IMR-90 (cell line): ENCODE data around the gene FHAD1. TPM values are rescaled to one million over a fixed set of nuclear protein-coding genes. Genes with fewer than 3 reads are reported as not detected.

ENCODE experiments used
- ATAC-seq: fragments of 200-7000 bp; cut with Tn5 transposase; 2 replicates; pipeline ENCODE4 v1.9.1; 2020; ENCODE audit warnings: low read depth, mild to moderate bottlenecking, moderate library complexity
- BruUV-seq: library from RNA; stranded (reverse); fragments of 400-500 nt; replicated peaks from 2 replicates; lab custom pipeline; 2021; lab: Mats Ljungman, UMichigan
- CTCF ChIA-PET: fragments of 300-600 bp; formaldehyde crosslinking; extraction: SDS; loops from one replicate; lab custom pipeline; 2021; ENCODE audit warnings: antibody characterized with exemption; lab: Yijun Ruan, JAX
- POLR2A ChIA-PET: fragments of 300-600 bp; sonication (Branson Sonifier 250); formaldehyde crosslinking; loops from one replicate; lab custom pipeline; 2022; ENCODE audit warnings: antibody characterized with exemption; ENCODE audit not compliant: unreplicated experiment; lab: Charles Lee
- DNase-seq: peaks from one replicate; pipeline ENCODE4 v3.0.0; 2013
- H2AFZ ChIP-seq: replicated peaks from 2 replicates; pipeline ENCODE3; 2013; ENCODE audit warnings: low read length, mild to moderate bottlenecking; ENCODE audit not compliant: poor library complexity
- H2AK5ac ChIP-seq: 2 replicates; pipeline ENCODE4 v1.6.1; 2013; ENCODE audit warnings: low read depth, low read length, inconsistent platforms
- H2AK9ac ChIP-seq: replicated peaks from 2 replicates; pipeline ENCODE3; 2013; ENCODE audit warnings: mild to moderate bottlenecking, low read depth, low read length, moderate library complexity; ENCODE audit not compliant: poor library complexity
- H2BK120ac ChIP-seq: 2 replicates; pipeline ENCODE4 v1.6.1; 2013; ENCODE audit warnings: low read depth, low read length, inconsistent platforms
- H2BK15ac ChIP-seq: 3 replicates; pipeline ENCODE4 v1.6.1; 2013; ENCODE audit warnings: low read depth, low read length, inconsistent platforms
- H2BK20ac ChIP-seq: 2 replicates; pipeline ENCODE4 v1.6.1; 2013; ENCODE audit warnings: low read depth, mild to moderate bottlenecking, inconsistent platforms, low read length, moderate library complexity
- H2BK5ac ChIP-seq: 2 replicates; pipeline ENCODE4 v1.6.1; 2013; ENCODE audit warnings: mild to moderate bottlenecking, low read depth, low read length, inconsistent platforms; ENCODE audit not compliant: poor library complexity, severe bottlenecking
- H3K14ac ChIP-seq: replicated peaks from 2 replicates; pipeline ENCODE4 v1.6.1; 2013; ENCODE audit warnings: low read depth, low read length, inconsistent platforms
- H3K18ac ChIP-seq: 2 replicates; pipeline ENCODE4 v1.6.1; 2013; ENCODE audit warnings: low read depth, low read length, control low read depth
- H3K23ac ChIP-seq: 2 replicates; pipeline ENCODE4 v1.6.1; 2013; ENCODE audit warnings: low read depth, low read length, inconsistent platforms
- H3K27ac ChIP-seq: 2 replicates; pipeline ENCODE4 v1.5.1; 2013; ENCODE audit warnings: mild to moderate bottlenecking, control low read depth, low read length; ENCODE audit not compliant: insufficient read depth
- H3K27me3 ChIP-seq: 2 replicates; pipeline ENCODE4 v1.6.1; 2013; ENCODE audit warnings: low read length; ENCODE audit not compliant: control insufficient read depth, insufficient read depth
- H3K36me3 ChIP-seq: 2 replicates; pipeline ENCODE4 v1.6.1; 2013; ENCODE audit warnings: low read length, mixed read lengths; ENCODE audit not compliant: control insufficient read depth, insufficient read depth
- H3K4ac ChIP-seq: 2 replicates; pipeline ENCODE4 v1.6.1; 2013; ENCODE audit warnings: low read depth, low read length, inconsistent platforms
- H3K4me1 ChIP-seq: 2 replicates; pipeline ENCODE4 v1.6.1; 2013; ENCODE audit warnings: low read length, mixed read lengths; ENCODE audit not compliant: control insufficient read depth, insufficient read depth
- H3K4me2 ChIP-seq: 2 replicates; pipeline ENCODE4 v1.6.1; 2013; ENCODE audit warnings: low read depth, mild to moderate bottlenecking, control low read depth, low read length, moderate library complexity
- H3K4me3 ChIP-seq: 2 replicates; pipeline ENCODE4 v1.5.1; 2013; ENCODE audit warnings: low read depth, mild to moderate bottlenecking, control low read depth, low read length, moderate library complexity; ENCODE audit not compliant: insufficient read depth
- H3K56ac ChIP-seq: 2 replicates; pipeline ENCODE4 v1.6.1; 2013; ENCODE audit warnings: low read length, inconsistent platforms; ENCODE audit not compliant: insufficient read depth; ENCODE audit errors: extremely low read depth
- H3K79me1 ChIP-seq, 2 experiments: 2 replicates each; pipeline ENCODE4 v1.6.1; 2013; ENCODE audit warnings: low read length in 2 of 2, inconsistent platforms in 1 of 2, low read depth in 1 of 2
- H3K9ac ChIP-seq: 2 replicates; pipeline ENCODE4 v1.6.1; 2013; ENCODE audit warnings: low read depth, low read length, control low read depth
- H3K9me1 ChIP-seq: 2 replicates; pipeline ENCODE4 v1.6.1; 2013; ENCODE audit warnings: low read length, inconsistent platforms; ENCODE audit not compliant: insufficient read depth
- H3K9me3 ChIP-seq: 2 replicates; pipeline ENCODE4 v1.6.1; 2013; ENCODE audit warnings: low read length; ENCODE audit not compliant: control insufficient read depth, insufficient read depth
- H4K20me1 ChIP-seq: 2 replicates; pipeline ENCODE4 v1.6.1; 2013; ENCODE audit warnings: low read length, inconsistent platforms; ENCODE audit not compliant: insufficient read depth
- H4K5ac ChIP-seq: 2 replicates; pipeline ENCODE4 v1.6.1; 2013; ENCODE audit warnings: mild to moderate bottlenecking, low read depth, low read length, control low read depth
- H4K8ac ChIP-seq, 2 experiments: 2 replicates each; pipeline ENCODE4 v1.6.1; 2013; ENCODE audit warnings: low read depth in 2 of 2, low read length in 2 of 2, control low read depth in 1 of 2, inconsistent platforms in 1 of 2
- H4K91ac ChIP-seq: 2 replicates; pipeline ENCODE4 v1.6.1; 2013; ENCODE audit warnings: low read depth, low read length, inconsistent platforms; ENCODE audit not compliant: insufficient read depth
- BHLHE40 ChIP-seq: fragments of 150-350 bp; IDR thresholded peaks from 2 replicates; pipeline ENCODE4 v1.6.1; 2016; ENCODE audit warnings: mild to moderate bottlenecking, low read depth, low read length
- CEBPB ChIP-seq: IDR thresholded peaks from 2 replicates; pipeline ENCODE4 v1.6.1; 2012; ENCODE audit warnings: low read depth, low read length, improper control_type of control experiment
- ELK1 ChIP-seq: fragments of 150-350 bp; IDR thresholded peaks from 2 replicates; pipeline ENCODE4 v1.6.1; 2016; ENCODE audit warnings: low read depth, mild to moderate bottlenecking, low read length, moderate library complexity, borderline replicate concordance
- MAFK ChIP-seq: IDR thresholded peaks from 2 replicates; pipeline ENCODE4 v1.6.1; 2012; ENCODE audit warnings: low read depth, low read length, improper control_type of control experiment
- MAZ ChIP-seq: IDR thresholded peaks from 2 replicates; pipeline ENCODE4 v1.6.1; 2012; ENCODE audit warnings: low read depth, mild to moderate bottlenecking, low read length, improper control_type of control experiment, moderate library complexity, borderline replicate concordance
- NFE2L2 ChIP-seq: fragments of 150-350 bp; IDR thresholded peaks from 2 replicates; pipeline ENCODE4 v1.6.1; 2016; ENCODE audit warnings: low read depth, mild to moderate bottlenecking, low read length
- POLR2A ChIP-seq: IDR thresholded peaks from 2 replicates; pipeline ENCODE4 v1.6.1; 2012; ENCODE audit warnings: mild to moderate bottlenecking, low read depth, low read length
- RAD21 ChIP-seq: IDR thresholded peaks from 2 replicates; pipeline ENCODE4 v1.6.1; 2012; ENCODE audit warnings: low read length, improper control_type of control experiment
- RCOR1 ChIP-seq: IDR thresholded peaks from 2 replicates; pipeline ENCODE4 v1.6.1; 2012; ENCODE audit warnings: mild to moderate bottlenecking, low read length, improper control_type of control experiment; ENCODE audit not compliant: insufficient replicate concordance
- RFX5 ChIP-seq: IDR thresholded peaks from 2 replicates; pipeline ENCODE4 v1.8.0; 2012; ENCODE audit warnings: low read depth, mild to moderate bottlenecking, low read length, moderate library complexity
- USF2 ChIP-seq: fragments of 150-350 bp; IDR thresholded peaks from 2 replicates; pipeline ENCODE4 v1.6.1; 2017; ENCODE audit warnings: mild to moderate bottlenecking, antibody characterized with exemption, low read length, low read depth
- WGBS, 2 experiments: methylation state at CpG; one replicate each; pipeline versions ENCODE4 v1.1.5 to v1.1.7; 2013; ENCODE audit warnings: missing lambda C conversion rate in 2 of 2; ENCODE audit not compliant: insufficient read length in 1 of 2; ENCODE audit errors: extremely low coverage in 2 of 2; 5-methylcytosine and 5-hydroxymethylcytosine counted together
- dilution Hi-C: fragments of 300-500 bp; cut with HindIII; formaldehyde crosslinking; loops from one replicate; pipeline ENCODE4 v1.14.3; 2018; ENCODE audit warnings: low sequenced_read_pairs; ENCODE audit not compliant: unreplicated experiment
- in situ Hi-C: fragments of 300-500 bp; cut with MboI; formaldehyde crosslinking; loops from 3 replicates; pipeline ENCODE4 v1.14.3; 2019; ENCODE audit warnings: low sequenced_read_pairs, inconsistent platforms, mixed read lengths
- intact Hi-C: fragments of 100-400 bp; cut with micrococcal nuclease; formaldehyde crosslinking; loops from 2 replicates; pipeline ENCODE4 v1.10.0; 2022
- polyA plus RNA-seq, 3 experiments: library from polyadenylated mRNA; depleted of rRNA; stranded (reverse); fragments of >200 nt; gene quantifications; 2 replicates each; pipeline ENCODE4 v1.2.3, GENCODE V29; 2012; ENCODE audit warnings: low replicate concordance in 1 of 3
- total RNA-seq: library from RNA; depleted of rRNA; stranded (reverse); fragments of >200 nt; gene quantifications from 2 replicates; pipeline ENCODE4 v1.2.3, GENCODE V29; 2012

Gene FHAD1
- total and polyA plus RNA-seq, 2 of the 4 experiments (the other 2 are of a cell fraction), result not detected

- Histone ChIP-seq H3K18ac (no peak overlapping the region), H3K14ac (no peak overlapping the region), H4K5ac (no peak overlapping the region), H4K8ac (no peak overlapping the region), H2AFZ (no peak overlapping the region), H3K56ac (no peak overlapping the region), H4K20me1 (no peaks in the 10 kb centered on the region), H2AK5ac (peak overlapping the region; percentile 21; the same call in 1 of the 2 replicates), H3K27me3 (no peaks in the 10 kb centered on the region), H3K27ac (no peak overlapping the region), H3K4ac (no peak overlapping the region), H3K4me3 (no peak overlapping the region), H2AK9ac (peak overlapping the region; percentile 47), H3K9ac (no peak overlapping the region), H2BK120ac (no peak overlapping the region), H3K9me3 (no peaks in the 10 kb centered on the region), H2BK15ac (no peak overlapping the region), H2BK5ac (no peak overlapping the region), H3K79me1 (no peaks in the 10 kb centered on the region), H3K4me1 (peaks cover 8% of the 10 kb centered on the region; the same call in 1 of the 2 replicates), H4K91ac (no peak overlapping the region), H3K9me1 (no peaks in the 10 kb centered on the region), H3K36me3 (no peaks in the 10 kb centered on the region), H2BK20ac (no peak overlapping the region), H3K4me2 (no peak overlapping the region), H3K23ac (no peak overlapping the region)
- ChIA-PET POLR2A (no interaction called here), CTCF (no interaction called here)
- dilution Hi-C loops, result no loop called here
- in situ Hi-C loops, result no loop called here
- 92% methylated on average over 2 of the region's 4 CpGs; no CpG with 5 or more reads in 1 of the 2 experiments for WGBS, 2 experiments
- intact Hi-C loops, result no loop called here
- ATAC-seq (no peak), DNase-seq (no peak)
- no peak for TF ChIP-seq CEBPB
- no peak for TF ChIP-seq MAFK
- no peak for TF ChIP-seq ELK1
- TF ChIP-seq RFX5, result no peak
- no peak for TF ChIP-seq POLR2A
- no peak for TF ChIP-seq NFE2L2
- TF ChIP-seq MAZ, result no peak
- TF ChIP-seq BHLHE40, result no peak
- TF ChIP-seq USF2, result no peak
- TF ChIP-seq RAD21, result no peak
- no peak for TF ChIP-seq RCOR1
- BruUV-seq, result no TSS peak
These were observed 123.2 kb downstream of the FHAD1 start for GRCh38 chr1:15370268-15370667.
